GM18502 (cell line): ENCODE data around the gene PCDHGB1.
"Not testable (repeated sequence)": the region's sequence is repeated elsewhere in the genome, so short reads cannot be mapped to it uniquely, and the experiment has no call there.

Experiments
- ATAC-seq: cut with Tn5 transposase; IDR thresholded peaks from one replicate; pipeline ENCODE4 v1.9.1; 2021; ENCODE audit warnings: mild to moderate bottlenecking; ENCODE audit not compliant: unreplicated experiment, poor library complexity

PCDHGB1 gene

GRCh38 chr5:141375444-141376155, 25.7 kb downstream of the PCDHGB1 start:
- not testable (repeated sequence) for ATAC-seq

- ATAC-seq = no peak
Measured at GRCh38 chr5:141382469-141383294, 32.8 kb downstream of the PCDHGB1 start, which contains the start of gene PCDHGA7. PCDHGA7 (plus strand) TSS chr5:141382742; CDS start chr5:141382900, 158 bp downstream.

GRCh38 chr5:141383345-141383744, 33.4 kb downstream of the PCDHGB1 start:
- ATAC-seq = no peak

GRCh38 chr5:141384471-141385267, 34.8 kb downstream of the PCDHGB1 start:
- no peak for ATAC-seq

DNA sequence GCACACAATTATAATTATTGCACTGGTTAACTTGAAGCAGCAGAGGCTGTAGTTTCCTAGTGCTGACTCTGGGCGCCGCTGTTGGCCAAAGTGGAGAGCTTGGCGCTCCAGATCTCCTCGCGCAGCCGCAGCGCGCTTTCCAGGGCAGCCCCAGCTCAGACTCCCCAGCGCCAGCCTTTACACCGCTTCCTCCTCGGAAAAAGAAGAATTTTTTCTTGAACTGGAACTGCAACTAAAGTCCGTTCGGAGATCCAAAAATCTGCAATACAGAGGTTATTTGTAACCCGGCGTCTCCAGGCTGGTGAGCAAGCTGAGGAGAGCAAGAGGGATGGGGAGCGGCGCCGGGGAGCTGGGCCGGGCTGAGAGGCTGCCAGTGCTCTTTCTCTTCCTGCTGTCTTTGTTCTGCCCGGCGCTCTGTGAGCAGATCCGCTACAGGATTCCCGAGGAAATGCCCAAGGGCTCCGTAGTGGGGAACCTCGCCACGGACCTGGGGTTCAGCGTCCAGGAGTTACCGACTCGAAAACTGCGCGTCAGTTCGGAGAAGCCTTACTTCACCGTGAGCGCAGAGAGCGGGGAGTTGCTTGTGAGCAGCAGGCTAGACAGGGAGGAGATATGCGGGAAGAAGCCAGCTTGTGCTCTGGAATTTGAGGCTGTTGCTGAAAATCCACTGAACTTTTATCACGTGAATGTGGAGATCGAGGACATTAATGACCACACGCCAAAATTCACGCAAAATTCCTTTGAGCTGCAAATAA, 37.8 kb downstream of the PCDHGB1 start, which contains the start of gene PCDHGB4:
TSS of gene PCDHGB4 (plus strand) at position 142 of the 755 bp plus-strand sequence. CDS start at position 329, 187 bp downstream.
- ATAC-seq = peak; percentile 97

DNA sequence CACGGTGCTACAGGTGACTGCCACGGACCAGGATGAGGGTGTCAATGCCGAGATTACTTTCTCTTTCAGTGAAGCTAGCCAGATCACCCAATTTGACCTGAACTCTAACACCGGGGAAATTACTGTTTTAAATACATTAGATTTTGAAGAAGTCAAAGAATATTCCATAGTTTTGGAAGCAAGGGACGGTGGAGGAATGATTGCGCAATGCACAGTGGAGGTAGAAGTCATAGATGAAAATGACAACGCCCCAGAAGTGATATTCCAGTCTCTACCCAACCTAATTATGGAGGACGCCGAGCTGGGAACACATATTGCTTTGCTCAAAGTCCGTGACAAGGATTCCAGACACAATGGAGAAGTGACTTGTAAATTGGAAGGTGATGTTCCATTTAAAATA, 38.8 kb downstream of the PCDHGB1 start:
- no peak for ATAC-seq

DNA sequence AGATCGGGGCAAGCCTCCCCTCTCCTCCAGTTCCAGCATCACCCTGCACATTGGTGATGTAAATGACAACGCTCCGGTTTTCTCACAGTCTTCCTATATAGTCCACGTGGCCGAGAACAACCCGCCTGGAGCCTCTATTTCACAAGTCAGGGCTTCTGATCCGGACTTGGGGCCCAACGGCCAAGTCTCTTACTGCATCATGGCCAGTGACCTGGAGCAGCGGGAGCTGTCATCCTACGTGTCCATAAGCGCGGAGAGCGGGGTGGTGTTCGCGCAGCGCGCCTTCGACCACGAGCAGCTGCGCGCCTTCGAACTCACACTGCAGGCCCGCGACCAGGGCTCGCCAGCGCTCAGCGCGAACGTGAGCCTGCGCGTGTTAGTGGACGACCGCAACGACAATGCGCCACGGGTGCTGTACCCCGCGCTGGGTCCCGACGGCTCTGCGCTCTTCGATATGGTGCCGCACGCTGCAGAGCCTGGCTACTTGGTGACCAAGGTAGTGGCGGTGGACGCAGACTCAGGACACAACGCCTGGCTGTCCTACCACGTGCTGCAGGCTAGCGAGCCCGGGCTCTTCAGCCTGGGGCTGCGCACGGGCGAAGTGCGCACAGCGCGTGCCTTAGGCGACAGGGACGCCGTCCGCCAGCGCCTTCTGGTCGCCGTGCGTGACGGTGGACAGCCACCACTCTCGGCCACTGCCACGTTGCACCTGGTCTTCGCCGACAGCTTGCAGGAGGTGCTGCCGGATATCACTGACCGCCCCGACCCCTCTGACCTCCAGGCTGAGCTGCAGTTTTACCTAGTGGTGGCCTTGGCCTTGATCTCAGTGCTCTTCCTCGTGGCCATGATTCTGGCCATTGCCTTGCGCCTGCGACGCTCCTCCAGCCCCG, 39.5 kb downstream of the PCDHGB1 start:
- no peak for ATAC-seq

GRCh38 chr5:141392429-141393198, 42.7 kb downstream of the PCDHGB1 start, which contains the start of gene PCDHGA8:
PCDHGA8 (plus strand) TSS chr5:141392633; CDS start chr5:141392814, 181 bp downstream.
- no peak for ATAC-seq

DNA sequence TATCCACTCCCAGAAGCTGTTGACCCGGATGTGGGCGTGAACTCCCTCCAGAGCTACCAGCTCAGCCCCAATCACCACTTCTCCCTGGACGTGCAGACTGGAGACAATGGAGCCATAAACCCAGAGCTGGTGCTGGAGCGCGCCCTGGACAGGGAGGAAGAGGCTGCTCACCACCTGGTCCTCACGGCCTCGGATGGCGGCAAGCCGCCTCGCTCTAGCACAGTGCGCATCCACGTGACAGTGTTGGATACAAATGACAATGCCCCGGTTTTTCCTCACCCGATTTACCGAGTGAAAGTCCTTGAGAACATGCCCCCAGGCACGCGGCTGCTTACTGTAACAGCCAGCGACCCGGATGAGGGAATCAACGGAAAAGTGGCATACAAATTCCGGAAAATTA, 43.4 kb downstream of the PCDHGB1 start:
- no peak for ATAC-seq

DNA sequence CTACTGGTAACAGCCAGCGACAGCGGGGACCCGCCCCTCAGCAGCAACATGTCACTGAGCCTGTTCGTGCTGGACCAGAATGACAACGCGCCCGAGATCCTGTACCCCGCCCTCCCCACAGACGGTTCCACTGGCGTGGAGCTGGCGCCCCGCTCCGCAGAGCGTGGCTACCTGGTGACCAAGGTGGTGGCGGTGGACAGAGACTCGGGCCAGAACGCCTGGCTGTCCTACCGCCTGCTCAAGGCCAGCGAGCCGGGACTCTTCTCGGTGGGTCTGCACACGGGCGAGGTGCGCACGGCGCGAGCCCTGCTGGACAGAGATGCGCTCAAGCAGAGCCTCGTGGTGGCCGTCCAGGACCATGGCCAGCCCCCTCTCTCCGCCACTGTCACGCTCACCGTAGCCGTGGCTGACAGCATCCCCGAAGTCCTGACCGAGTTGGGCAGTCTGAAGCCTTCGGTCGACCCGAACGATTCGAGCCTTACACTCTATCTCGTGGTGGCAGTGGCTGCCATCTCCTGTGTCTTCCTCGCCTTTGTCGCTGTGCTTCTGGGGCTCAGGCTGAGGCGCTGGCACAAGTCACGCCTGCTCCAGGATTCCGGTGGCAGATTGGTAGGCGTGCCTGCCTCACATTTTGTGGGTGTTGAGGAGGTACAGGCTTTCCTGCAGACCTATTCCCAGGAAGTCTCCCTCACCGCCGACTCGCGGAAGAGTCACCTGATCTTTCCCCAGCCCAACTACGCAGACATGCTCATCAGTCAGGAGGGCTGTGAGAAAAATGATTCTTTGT, 44.7 kb downstream of the PCDHGB1 start:
- not testable (repeated sequence) for ATAC-seq

GRCh38 chr5:141397756-141398551, 48.1 kb downstream of the PCDHGB1 start, which contains the start of gene PCDHGB5:
PCDHGB5 (plus strand) TSS chr5:141397947; CDS start chr5:141398128, 181 bp downstream.
- peak; percentile 99 for ATAC-seq

DNA sequence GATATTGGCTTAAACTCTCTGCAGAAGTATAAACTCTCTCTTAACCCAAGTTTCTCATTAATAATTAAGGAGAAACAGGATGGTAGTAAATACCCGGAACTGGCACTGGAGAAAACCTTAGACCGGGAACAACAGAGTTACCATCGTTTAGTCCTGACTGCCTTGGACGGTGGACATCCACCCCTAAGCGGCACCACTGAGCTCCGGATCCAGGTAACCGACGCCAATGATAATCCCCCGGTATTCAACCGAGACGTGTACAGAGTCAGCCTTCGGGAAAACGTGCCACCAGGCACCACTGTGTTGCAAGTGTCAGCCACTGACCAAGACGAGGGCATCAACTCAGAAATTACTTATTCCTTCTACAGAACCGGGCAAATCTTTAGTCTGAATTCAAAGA, 48.7 kb downstream of the PCDHGB1 start:
- ATAC-seq = no peak

DNA sequence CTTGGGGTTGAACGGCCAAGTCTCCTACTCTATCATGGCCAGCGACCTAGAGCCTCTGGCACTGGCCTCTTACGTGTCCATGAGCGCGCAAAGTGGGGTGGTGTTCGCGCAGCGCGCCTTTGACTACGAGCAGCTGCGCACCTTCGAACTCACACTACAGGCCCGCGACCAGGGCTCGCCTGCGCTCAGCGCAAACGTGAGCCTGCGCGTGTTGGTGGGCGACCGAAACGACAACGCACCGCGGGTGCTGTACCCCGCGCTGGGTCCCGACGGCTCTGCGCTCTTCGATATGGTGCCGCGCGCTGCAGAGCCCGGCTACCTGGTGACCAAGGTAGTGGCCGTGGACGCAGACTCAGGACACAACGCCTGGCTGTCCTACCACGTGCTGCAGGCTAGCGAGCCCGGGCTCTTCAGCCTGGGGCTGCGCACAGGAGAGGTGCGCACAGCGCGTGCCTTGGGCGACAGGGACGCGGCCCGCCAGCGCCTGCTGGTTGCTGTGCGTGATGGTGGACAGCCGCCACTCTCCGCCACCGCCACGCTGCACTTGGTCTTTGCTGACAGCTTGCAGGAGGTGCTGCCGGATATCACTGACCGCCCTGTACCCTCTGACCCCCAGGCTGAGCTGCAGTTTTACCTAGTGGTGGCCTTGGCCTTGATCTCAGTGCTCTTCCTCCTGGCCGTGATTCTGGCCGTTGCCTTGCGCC, 49.8 kb downstream of the PCDHGB1 start:
- no peak for ATAC-seq
